HepG2 (cell line): ENCODE data around the gene PLK5. TPM values are rescaled to one million over a fixed set of nuclear protein-coding genes. Genes with fewer than 3 reads are reported as not detected.

Experiments used
- ATAC-seq: fragments of 200-7000 bp; cut with Tn5 transposase; 3 replicates; pipeline ENCODE4 v1.9.1; 2020; ENCODE audit warnings: mild to moderate bottlenecking, moderate library complexity
- BruUV-seq: library from RNA; stranded (reverse); fragments of 400-500 nt; replicated peaks from 2 replicates; lab custom pipeline; 2021; lab: Mats Ljungman, UMichigan
- CTCF ChIA-PET: fragments of 300-600 bp; formaldehyde crosslinking; extraction: SDS; loops from one replicate; lab custom pipeline; 2021; ENCODE audit warnings: low total read pairs, inconsistent platforms, low intra/inter-chr PET ratio; lab: Yijun Ruan, JAX
- POLR2A ChIA-PET: fragments of 350-600 bp; sonication (Branson Sonifier 250); formaldehyde crosslinking; loops from one replicate; lab custom pipeline; 2020; ENCODE audit warnings: antibody characterized with exemption, inconsistent platforms; lab: Yijun Ruan, JAX
- DNase-seq: peaks from one replicate; pipeline ENCODE4 v3.0.0-alpha.2; 2015; ENCODE audit warnings: low spot score
- FAIRE-seq: peaks from 3 replicates; lab custom pipeline; 2011; peaks lifted over from hg19 to GRCh38; lab: Jason Lieb, UNC
- H2AFZ ChIP-seq: one replicate; pipeline ENCODE4 v1.6.1; 2011; ENCODE audit warnings: low read length, inconsistent platforms
- H3K27ac ChIP-seq: fragments of 300-600 bp; 3 replicates; pipeline ENCODE4 v1.8.0; 2011; ENCODE audit warnings: mixed run types, mild to moderate bottlenecking, mixed read lengths, low read length, inconsistent platforms; ENCODE audit not compliant: insufficient read depth; ENCODE audit errors: extremely low read length
- H3K27me3 ChIP-seq, 2 experiments: fragments of 200-600 bp in 1 of 2; 2 replicates in 1 of 2; 3 replicates in 1 of 2; pipeline versions ENCODE4 v1.6.0 to v1.8.0; 2011; ENCODE audit warnings: low read length in 2 of 2, mild to moderate bottlenecking in 2 of 2, moderate library complexity in 2 of 2, inconsistent platforms in 1 of 2; ENCODE audit not compliant: insufficient read depth in 2 of 2, control insufficient read depth in 1 of 2
- H3K36me3 ChIP-seq, 2 experiments: fragments of 200-600 bp in 1 of 2; replicated peaks in 1 of 2; 2 replicates in 1 of 2; 3 replicates in 1 of 2; pipeline versions ENCODE4 v1.5.1 to v1.8.0; 2011; ENCODE audit warnings: low read length in 2 of 2, inconsistent platforms in 1 of 2; ENCODE audit not compliant: insufficient read depth in 2 of 2, control insufficient read depth in 1 of 2
- H3K4me1 ChIP-seq: 2 replicates; pipeline ENCODE4 v1.5.1; 2012; ENCODE audit warnings: low read length, inconsistent platforms; ENCODE audit not compliant: insufficient read depth
- H3K4me2 ChIP-seq: 2 replicates; pipeline ENCODE4 v1.6.0; 2011; ENCODE audit warnings: low read depth, low read length, inconsistent platforms
- H3K4me3 ChIP-seq, 3 experiments: fragments of 200-600 bp in 1 of 3; sonication (generic), shearing (Covaris generic) in 1 of 3; replicated peaks in 1 of 3; 2 replicates each; pipeline ENCODE4 v1.5.1; 2011 to 2016; ENCODE audit warnings: low read length in 3 of 3, inconsistent platforms in 2 of 3, low read depth in 2 of 3, mild to moderate bottlenecking in 2 of 3, control low read depth in 1 of 3, mixed read lengths in 1 of 3; ENCODE audit not compliant: insufficient read depth in 1 of 3
- H3K79me2 ChIP-seq: one replicate; pipeline ENCODE4 v1.6.1; 2011; ENCODE audit warnings: low read length, inconsistent platforms; ENCODE audit not compliant: insufficient read depth
- H3K9ac ChIP-seq: 2 replicates; pipeline ENCODE4 v1.6.0; 2011; ENCODE audit warnings: mild to moderate bottlenecking, low read depth, low read length, inconsistent platforms; ENCODE audit not compliant: insufficient read depth
- H3K9me3 ChIP-seq: 2 replicates; pipeline ENCODE4 v1.5.1; 2012; ENCODE audit warnings: mild to moderate bottlenecking, low read length
- H4K20me1 ChIP-seq: 2 replicates; pipeline ENCODE4 v1.6.0; 2011; ENCODE audit warnings: inconsistent platforms, mild to moderate bottlenecking, low read length, moderate library complexity; ENCODE audit not compliant: insufficient read depth
- AHR ChIP-seq: IDR thresholded peaks from 2 replicates; pipeline ENCODE4 v1.6.1; 2018; ENCODE audit warnings: missing genetic modification reagents, missing compliant biosample characterization
- CBX5 ChIP-seq: sonication (generic); formaldehyde crosslinking; IDR thresholded peaks from 2 replicates; pipeline ENCODE4 v1.4.0; 2020; ENCODE audit warnings: missing genetic modification reagents, borderline replicate concordance
- CREM ChIP-seq, 2 experiments: sonication (generic) in 1 of 2; formaldehyde crosslinking in 1 of 2; IDR thresholded peaks; 2 replicates each; pipeline versions ENCODE4 v1.4.0 to v1.6.1; 2016 to 2020; ENCODE audit warnings: antibody characterized with exemption in 1 of 2, mild to moderate bottlenecking in 1 of 2, missing genetic modification reagents in 1 of 2
- HOXA3 ChIP-seq: sonication (generic); formaldehyde crosslinking; IDR thresholded peaks from 2 replicates; pipeline ENCODE4 v1.5.0; 2020; ENCODE audit warnings: missing genetic modification reagents
- PAWR ChIP-seq: sonication (generic); formaldehyde crosslinking; IDR thresholded peaks from 2 replicates; pipeline ENCODE4 v1.4.0; 2020; ENCODE audit warnings: missing genetic modification reagents, mild to moderate bottlenecking, borderline replicate concordance
- PCBP2 ChIP-seq: fragments of 200-400 bp; formaldehyde crosslinking; optimal IDR thresholded peaks from 2 replicates; pipeline ENCODE3; 2018; ENCODE audit warnings: low read length, low read depth; ENCODE audit not compliant: poor library complexity, severe bottlenecking
- RBM39 ChIP-seq: fragments of 200-400 bp; formaldehyde crosslinking; IDR thresholded peaks from one replicate; pipeline ENCODE4 v1.6.1; 2018; ENCODE audit warnings: antibody characterized with exemption, mild to moderate bottlenecking, low read depth, low read length; ENCODE audit not compliant: poor library complexity, severe bottlenecking
- SMAD9 ChIP-seq: sonication (generic); formaldehyde crosslinking; IDR thresholded peaks from 2 replicates; pipeline ENCODE4 v1.5.1; 2020; ENCODE audit warnings: mild to moderate bottlenecking, missing genetic modification reagents
- SP5 ChIP-seq: IDR thresholded peaks from 2 replicates; pipeline ENCODE4 v1.6.1; 2016; ENCODE audit warnings: low read depth, borderline replicate concordance
- SRSF1 ChIP-seq: fragments of 200-400 bp; formaldehyde crosslinking; optimal IDR thresholded peaks from 2 replicates; pipeline ENCODE3; 2017; ENCODE audit warnings: mild to moderate bottlenecking, low read depth, low read length, moderate library complexity
- ZBTB2 ChIP-seq: sonication (generic); formaldehyde crosslinking; IDR thresholded peaks from 2 replicates; pipeline ENCODE4 v1.8.0; 2022; ENCODE audit warnings: low read depth, missing genetic modification reagents
- ZBTB34 ChIP-seq: sonication (generic); formaldehyde crosslinking; IDR thresholded peaks from 2 replicates; pipeline ENCODE4 v1.8.0; 2022; ENCODE audit warnings: mild to moderate bottlenecking, missing genetic modification reagents
- ZBTB38 ChIP-seq: sonication (generic); formaldehyde crosslinking; IDR thresholded peaks from 2 replicates; pipeline ENCODE4 v1.5.1; 2020; ENCODE audit warnings: mild to moderate bottlenecking, missing genetic modification reagents
- ZNF234 ChIP-seq: sonication (generic); formaldehyde crosslinking; conservative IDR thresholded peaks from 2 replicates; pipeline ENCODE4 v1.5.1; 2020; ENCODE audit warnings: mild to moderate bottlenecking, missing genetic modification reagents
- ZNF3 ChIP-seq: IDR thresholded peaks from 2 replicates; pipeline ENCODE4 v1.7.0; 2017; ENCODE audit warnings: inconsistent platforms
- ZNF788 ChIP-seq: sonication (generic); formaldehyde crosslinking; IDR thresholded peaks from 2 replicates; pipeline ENCODE4 v1.5.0; 2020; ENCODE audit warnings: mild to moderate bottlenecking, missing genetic modification reagents, borderline replicate concordance
- ZNF790 ChIP-seq: sonication (generic); formaldehyde crosslinking; IDR thresholded peaks from 2 replicates; pipeline ENCODE4 v1.8.0; 2022; ENCODE audit warnings: missing genetic modification reagents, mild to moderate bottlenecking, borderline replicate concordance
- ZSCAN25 ChIP-seq: sonication (generic); formaldehyde crosslinking; IDR thresholded peaks from 2 replicates; pipeline ENCODE4 v1.8.0; 2022; ENCODE audit warnings: mild to moderate bottlenecking, missing genetic modification reagents
- WGBS: methylation state at CpG from one replicate; pipeline ENCODE4 v1.1.6; 2017; ENCODE audit warnings: low lambda C conversion rate; 5-methylcytosine and 5-hydroxymethylcytosine counted together
- in situ Hi-C: cut with HindIII; loops from 2 replicates; pipeline ENCODE4 v1.10.0; 2017; ENCODE audit warnings: low pct_unique_long_range_greater_than_20kb; ENCODE audit not compliant: extremely low pct_ligation_motif_present
- intact Hi-C: fragments of 100-400 bp; cut with micrococcal nuclease; formaldehyde crosslinking; loops from one replicate; pipeline ENCODE4 v1.10.0; 2022; ENCODE audit not compliant: unreplicated experiment
- polyA plus RNA-seq, 8 experiments: library from polyadenylated mRNA; depleted of rRNA in 3 of 8; stranded (reverse) in 7 of 8; unstranded in 1 of 8; fragments of >200 nt; fragmentation: Illumina TruSeq in 4 of 8; extraction: Trizol in 4 of 8; gene quantifications; 2 replicates each; pipeline versions ENCODE4 v1.2.1 to v1.2.3, GENCODE V29; 2011 to 2016; ENCODE audit warnings: low read depth in 4 of 8, missing spikeins in 1 of 8, mixed read lengths in 1 of 8; ENCODE audit not compliant: insufficient read depth in 1 of 8
- total RNA-seq, 5 experiments: library from RNA; depleted of rRNA; stranded (reverse); fragments of >200 nt; fragmentation: Illumina TruSeq; extraction: Trizol; gene quantifications; 2 replicates each; pipeline ENCODE4 v1.2.3, GENCODE V29; 2016; ENCODE audit warnings: low read depth in 1 of 5
- TF ChIP-seq, protein P1 (sequence below): sonication (generic); formaldehyde crosslinking; IDR thresholded peaks from 2 replicates; pipeline ENCODE4 v1.8.0; 2022; ENCODE audit warnings: missing genetic modification reagents, mild to moderate bottlenecking, borderline replicate concordance
- TF ChIP-seq, protein P2 (sequence below): IDR thresholded peaks from 2 replicates; pipeline ENCODE4 v1.6.1; 2012; ENCODE audit warnings: low read depth, low read length, improper control_type of control experiment

The PLK5 gene
- total and polyA plus RNA-seq, 2 of the 13 experiments (the other 11 are each of a cell fraction or from before 2014, with no cell fraction given), result not detected

GRCh38 chr19:1501200-1501595 lies 22.7 kb upstream of the PLK5 start:
- DNase-seq, result no peak
- ChIA-PET CTCF (no interaction called here), POLR2A (interaction anchor here (1.1 kb wide), 1 partner anchor 10 kb away, joined by 3 read pairs; no protein-coding TSS in a partner anchor)
- peak; percentile 54 for ATAC-seq
- H3K4me1 ChIP-seq, result peaks cover 35% of the 10 kb centered on the region
- FAIRE-seq, result no peak
- in situ Hi-C loops, result no loop called here
- H3K4me3 ChIP-seq, result peak overlapping the region in 1 of 3 experiments; percentile 23; a peak in 2 of 6 replicates
- H4K20me1 ChIP-seq, result no peaks in the 10 kb centered on the region
- no TSS peak for BruUV-seq
- no peak overlapping the region for H3K9ac ChIP-seq
- no peaks in the 10 kb centered on the region for H3K27me3 ChIP-seq
- no peak overlapping the region for H2AFZ ChIP-seq
- WGBS, result 0% methylated on average over 1 of the region's 9 CpGs
- no peaks in the 10 kb centered on the region for H3K9me3 ChIP-seq
- peak overlapping the region; percentile 58 for H3K4me2 ChIP-seq
- intact Hi-C loops, result no loop called here
- H3K36me3 ChIP-seq, result no peaks in the 10 kb centered on the region
- no peaks in the 10 kb centered on the region for H3K79me2 ChIP-seq
- no peak overlapping the region for H3K27ac ChIP-seq
- TF ChIP-seq ZBTB38 (CRISPR knock-in tag), result no peak
- TF ChIP-seq AHR, result no peak
- no peak for TF ChIP-seq ZNF234 (CRISPR knock-in tag)
- no peak for TF ChIP-seq ZBTB2 (CRISPR knock-in tag)
- TF ChIP-seq SP5 (CRISPR knock-in tag), result no peak
- TF ChIP-seq ZBTB34 (CRISPR knock-in tag), result no peak
- TF ChIP-seq, protein P1, sequence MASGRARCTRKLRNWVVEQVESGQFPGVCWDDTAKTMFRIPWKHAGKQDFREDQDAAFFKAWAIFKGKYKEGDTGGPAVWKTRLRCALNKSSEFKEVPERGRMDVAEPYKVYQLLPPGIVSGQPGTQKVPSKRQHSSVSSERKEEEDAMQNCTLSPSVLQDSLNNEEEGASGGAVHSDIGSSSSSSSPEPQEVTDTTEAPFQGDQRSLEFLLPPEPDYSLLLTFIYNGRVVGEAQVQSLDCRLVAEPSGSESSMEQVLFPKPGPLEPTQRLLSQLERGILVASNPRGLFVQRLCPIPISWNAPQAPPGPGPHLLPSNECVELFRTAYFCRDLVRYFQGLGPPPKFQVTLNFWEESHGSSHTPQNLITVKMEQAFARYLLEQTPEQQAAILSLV (CRISPR knock-in tag), result no peak
- TF ChIP-seq PAWR (CRISPR knock-in tag), result no peak
- TF ChIP-seq ZNF788, result no peak
- no peak for TF ChIP-seq CREM (IDR thresholded peaks at IDR 0.05)
- no peak for TF ChIP-seq CREM (CRISPR knock-in tag; IDR thresholded peaks at IDR 0.05)
- TF ChIP-seq ZNF3, result no peak
- no peak for TF ChIP-seq SRSF1
- no peak for TF ChIP-seq RBM39
- TF ChIP-seq ZNF790, result no peak
- TF ChIP-seq PCBP2, result no peak
- 0 out of 2 replicates have a peak, but pooled peaks have one; percentile 27 for TF ChIP-seq ZSCAN25 (CRISPR knock-in tag)
- TF ChIP-seq SMAD9 (CRISPR knock-in tag), result no peak
- no peak for TF ChIP-seq CBX5 (CRISPR knock-in tag)
- TF ChIP-seq HOXA3 (CRISPR knock-in tag), result 0 out of 2 replicates have a peak, but pooled peaks have one; percentile 15
- TF ChIP-seq, protein P2, sequence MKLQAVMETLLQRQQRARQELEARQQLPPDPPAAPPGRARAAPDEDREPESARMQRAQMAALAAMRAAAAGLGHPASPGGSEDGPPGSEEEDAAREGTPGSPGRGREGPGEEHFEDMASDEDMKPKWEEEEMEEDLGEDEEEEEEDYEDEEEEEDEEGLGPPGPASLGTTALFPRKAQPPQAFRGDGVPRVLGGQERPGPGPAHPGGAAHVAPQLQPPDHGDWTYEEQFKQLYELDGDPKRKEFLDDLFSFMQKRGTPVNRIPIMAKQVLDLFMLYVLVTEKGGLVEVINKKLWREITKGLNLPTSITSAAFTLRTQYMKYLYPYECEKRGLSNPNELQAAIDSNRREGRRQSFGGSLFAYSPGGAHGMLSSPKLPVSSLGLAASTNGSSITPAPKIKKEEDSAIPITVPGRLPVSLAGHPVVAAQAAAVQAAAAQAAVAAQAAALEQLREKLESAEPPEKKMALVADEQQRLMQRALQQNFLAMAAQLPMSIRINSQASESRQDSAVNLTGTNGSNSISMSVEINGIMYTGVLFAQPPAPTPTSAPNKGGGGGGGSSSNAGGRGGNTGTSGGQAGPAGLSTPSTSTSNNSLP, result 0 out of 2 replicates have a peak, but pooled peaks have one; percentile 17
